ENCODE results near the gene NOS1AP.

The NOS1AP gene

GRCh38 chr1:162242804-162243203 lies 173.3 kb downstream of the NOS1AP start:
- no peak for DNase-seq

- peak in 40 of 58 donors; percentile 5 to 72 (median 29) for DNase-seq
Measured at GRCh38 chr1:162248854-162249535, 179.5 kb downstream of the NOS1AP start.

- DNase-seq = no peak
Measured at GRCh38 chr1:162250004-162250730, 180.7 kb downstream of the NOS1AP start.

GRCh38 chr1:162251102-162251501 lies 181.6 kb downstream of the NOS1AP start:
- DNase-seq = no peak

GRCh38 chr1:162252214-162252613 lies 182.7 kb downstream of the NOS1AP start:
- no peak for DNase-seq

GRCh38 chr1:162253790-162254189 lies 184.3 kb downstream of the NOS1AP start:
- no peak for DNase-seq

- no peak for DNase-seq
Measured at GRCh38 chr1:162256287-162256686, 186.8 kb downstream of the NOS1AP start.

- no peak for DNase-seq
Measured at GRCh38 chr1:162258394-162258793, 188.9 kb downstream of the NOS1AP start.

GRCh38 chr1:162259894-162260455 lies 190.5 kb downstream of the NOS1AP start:
- no peak for DNase-seq

- no peak for DNase-seq
Measured at GRCh38 chr1:162264108-162264507, 194.6 kb downstream of the NOS1AP start.

GRCh38 chr1:162265983-162266382 lies 196.5 kb downstream of the NOS1AP start:
- DNase-seq = no peak

GRCh38 chr1:162270016-162270770 lies 200.7 kb downstream of the NOS1AP start:
- DNase-seq = no peak

- DNase-seq = no peak
Measured at GRCh38 chr1:162271972-162272371, 202.5 kb downstream of the NOS1AP start.

- DNase-seq = no peak
Measured at GRCh38 chr1:162272419-162272818, 202.9 kb downstream of the NOS1AP start.

- DNase-seq = no peak
Measured at GRCh38 chr1:162275622-162276175, 206.2 kb downstream of the NOS1AP start.

GRCh38 chr1:162276493-162276892 lies 207.0 kb downstream of the NOS1AP start:
- no peak for DNase-seq

- no peak for DNase-seq
Measured at GRCh38 chr1:162279136-162279498, 209.6 kb downstream of the NOS1AP start.

- DNase-seq = peak in 4 of 58 donors; percentile 7 to 37 (median 21)
Measured at GRCh38 chr1:162281426-162281825, 211.9 kb downstream of the NOS1AP start.

- peak in 6 of 58 donors; percentile 4 to 10 (median 6) for DNase-seq
Measured at GRCh38 chr1:162283657-162284056, 214.2 kb downstream of the NOS1AP start.

GRCh38 chr1:162284206-162284955 lies 214.9 kb downstream of the NOS1AP start:
- no peak for DNase-seq

- DNase-seq = no peak
Measured at GRCh38 chr1:162285149-162285561, 215.7 kb downstream of the NOS1AP start.
